ENCODE results near the gene WFIKKN1.

DNA sequence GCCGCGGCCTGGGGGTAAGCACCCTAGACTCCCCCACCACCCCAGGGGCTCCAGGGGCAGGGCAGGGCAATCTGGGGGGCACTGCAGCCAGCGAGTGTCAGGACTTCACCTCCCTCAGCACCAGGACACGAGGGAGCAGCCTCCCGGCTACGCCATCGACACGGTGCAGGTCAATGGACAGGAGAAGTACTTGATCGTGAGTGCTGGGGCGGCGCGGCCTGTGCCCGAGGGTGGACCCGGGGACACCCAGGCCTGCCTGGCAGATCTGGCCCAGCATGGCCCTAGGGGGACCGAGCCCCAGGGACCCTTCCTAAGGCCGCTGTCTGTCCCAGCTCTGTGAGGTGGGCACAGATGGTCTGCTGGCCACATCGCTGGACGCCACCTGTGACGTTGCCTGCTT, 41.6 kb downstream of the WFIKKN1 start:
- TF ChIP-seq, protein P1, sequence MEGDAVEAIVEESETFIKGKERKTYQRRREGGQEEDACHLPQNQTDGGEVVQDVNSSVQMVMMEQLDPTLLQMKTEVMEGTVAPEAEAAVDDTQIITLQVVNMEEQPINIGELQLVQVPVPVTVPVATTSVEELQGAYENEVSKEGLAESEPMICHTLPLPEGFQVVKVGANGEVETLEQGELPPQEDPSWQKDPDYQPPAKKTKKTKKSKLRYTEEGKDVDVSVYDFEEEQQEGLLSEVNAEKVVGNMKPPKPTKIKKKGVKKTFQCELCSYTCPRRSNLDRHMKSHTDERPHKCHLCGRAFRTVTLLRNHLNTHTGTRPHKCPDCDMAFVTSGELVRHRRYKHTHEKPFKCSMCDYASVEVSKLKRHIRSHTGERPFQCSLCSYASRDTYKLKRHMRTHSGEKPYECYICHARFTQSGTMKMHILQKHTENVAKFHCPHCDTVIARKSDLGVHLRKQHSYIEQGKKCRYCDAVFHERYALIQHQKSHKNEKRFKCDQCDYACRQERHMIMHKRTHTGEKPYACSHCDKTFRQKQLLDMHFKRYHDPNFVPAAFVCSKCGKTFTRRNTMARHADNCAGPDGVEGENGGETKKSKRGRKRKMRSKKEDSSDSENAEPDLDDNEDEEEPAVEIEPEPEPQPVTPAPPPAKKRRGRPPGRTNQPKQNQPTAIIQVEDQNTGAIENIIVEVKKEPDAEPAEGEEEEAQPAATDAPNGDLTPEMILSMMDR (IDR thresholded peaks at IDR 0.05; ENCODE audit: low read depth, low read length, poor library complexity, severe bottlenecking), result no peak
- TF ChIP-seq EZH2phosphoT487 (IDR thresholded peaks at IDR 0.05; ENCODE audit: borderline replicate concordance, low read length), result no peak
